Naive B cell (primary cell): ENCODE data around the gene ANKH. TPM values are rescaled to one million over a fixed set of nuclear protein-coding genes. Genes with fewer than 3 reads are reported as not detected.

Experiments
- ATAC-seq, 2 donors: fragments of 150-1000 bp; cut with Tn5 transposase; 2 replicates each; pipeline ENCODE4 v1.10.0; 2021; ENCODE audit warnings: low read depth in 2 of 2, mild to moderate bottlenecking in 2 of 2, moderate library complexity in 2 of 2
- DNase-seq: peaks from one replicate; pipeline ENCODE4 v3.0.0; 2022
- H3K27ac Mint-ChIP-seq, 6 donors: one replicate each; pipeline ENCODE4 v1.8.0; 2020 to 2022; ENCODE audit warnings: mild to moderate bottlenecking in 6 of 6, mixed read lengths in 6 of 6, moderate library complexity in 5 of 6, inconsistent platforms in 2 of 6
- H3K27me3 Mint-ChIP-seq, 3 donors: one replicate each; pipeline ENCODE4 v1.8.0; 2021 to 2022; ENCODE audit warnings: mixed read lengths in 3 of 3, mild to moderate bottlenecking in 1 of 3
- H3K36me3 Mint-ChIP-seq, 2 donors: one replicate each; pipeline ENCODE4 v1.8.0; 2020 to 2022; ENCODE audit warnings: mixed read lengths in 2 of 2, inconsistent platforms in 1 of 2, mild to moderate bottlenecking in 1 of 2
- H3K4me1 Mint-ChIP-seq, 3 donors: one replicate each; pipeline ENCODE4 v1.8.0; 2020 to 2022; ENCODE audit warnings: mixed read lengths in 3 of 3, inconsistent platforms in 1 of 3, mild to moderate bottlenecking in 1 of 3, moderate library complexity in 1 of 3
- H3K4me3 Mint-ChIP-seq, 8 donors: one replicate each; pipeline ENCODE4 v1.8.0; 2020 to 2022; ENCODE audit warnings: mild to moderate bottlenecking in 8 of 8, mixed read lengths in 8 of 8, moderate library complexity in 8 of 8, inconsistent platforms in 2 of 8
- H3K9me3 Mint-ChIP-seq, 7 donors: one replicate each; pipeline ENCODE4 v1.8.0; 2020 to 2022; ENCODE audit warnings: mixed read lengths in 7 of 7, mild to moderate bottlenecking in 5 of 7, inconsistent platforms in 2 of 7, moderate library complexity in 1 of 7
- polyA plus RNA-seq, 6 donors: library from polyadenylated mRNA; unstranded; fragments of 300-500 nt; fragmentation: Illumina TruSeq; gene quantifications; one replicate each; pipeline ENCODE4 v1.2.3, GENCODE V29; 2021; ENCODE audit warnings: low read depth in 6 of 6

The ANKH gene
- polyA plus RNA-seq, 6 donors from 2014 or later = 7.4 to 14.7 (median 11.8) TPM

GRCh38 chr5:14686517-14686916 lies 185.1 kb downstream of the ANKH start:
- Mint-ChIP-seq H3K27me3 (no peaks in the 10 kb centered on the region), H3K27ac (no peak overlapping the region), H3K4me1 (peaks cover 6 to 14% (median 8%) of the 10 kb centered on the region in 3 donors), H3K9me3 (peaks cover 0 to 5% (median 0%) of the 10 kb centered on the region in 7 donors), H3K36me3 (peaks cover 22 to 44% of the 10 kb centered on the region in 2 donors), H3K4me3 (no peak overlapping the region)
- ATAC-seq (no peak), DNase-seq (no peak)

GRCh38 chr5:14685757-14686156 lies 185.8 kb downstream of the ANKH start:
- Mint-ChIP-seq H3K27me3 (no peaks in the 10 kb centered on the region), H3K27ac (peak overlapping the region in 2 of 6 donors; percentile 52 to 84), H3K36me3 (peaks cover 15 to 42% of the 10 kb centered on the region in 2 donors), H3K4me1 (peaks cover 6 to 14% (median 8%) of the 10 kb centered on the region in 3 donors), H3K9me3 (peaks cover 0 to 5% (median 0%) of the 10 kb centered on the region in 7 donors), H3K4me3 (peak overlapping the region in 3 of 8 donors; percentile 21 to 60 (median 53))
- ATAC-seq = peak; percentile 81 to 90
- DNase-seq = peak; percentile 39

GRCh38 chr5:14684757-14685156 lies 186.8 kb downstream of the ANKH start:
- peaks cover 0 to 5% (median 0%) of the 10 kb centered on the region in 7 donors for H3K9me3 Mint-ChIP-seq
- ATAC-seq (no peak), DNase-seq (no peak)
- peak overlapping the region in 2 of 6 donors; percentile 43 to 47 for H3K27ac Mint-ChIP-seq
- H3K4me3 Mint-ChIP-seq = no peak overlapping the region
- H3K4me1 Mint-ChIP-seq = peaks cover 11 to 20% (median 11%) of the 10 kb centered on the region in 3 donors
- H3K27me3 Mint-ChIP-seq = no peaks in the 10 kb centered on the region
- H3K36me3 Mint-ChIP-seq = peaks cover 11 to 32% of the 10 kb centered on the region in 2 donors

GRCh38 chr5:14683906-14684455 lies 187.6 kb downstream of the ANKH start:
- no peak overlapping the region for H3K4me3 Mint-ChIP-seq
- peaks cover 11 to 24% (median 14%) of the 10 kb centered on the region in 3 donors for H3K4me1 Mint-ChIP-seq
- H3K27me3 Mint-ChIP-seq = no peaks in the 10 kb centered on the region
- DNase-seq = no peak
- H3K36me3 Mint-ChIP-seq = peaks cover 7 to 26% of the 10 kb centered on the region in 2 donors
- H3K27ac Mint-ChIP-seq = peak overlapping the region in 1 of 6 donors; percentile 75
- no peak for ATAC-seq
- no peaks in the 10 kb centered on the region for H3K9me3 Mint-ChIP-seq

GRCh38 chr5:14681236-14681752 lies 190.3 kb downstream of the ANKH start:
- no peak overlapping the region for H3K4me3 Mint-ChIP-seq
- DNase-seq = no peak
- H3K27me3 Mint-ChIP-seq = no peaks in the 10 kb centered on the region
- H3K27ac Mint-ChIP-seq = peak overlapping the region in 2 of 6 donors; percentile 33 to 62
- no peak for ATAC-seq
- peaks cover 28 to 50% (median 29%) of the 10 kb centered on the region in 3 donors for H3K4me1 Mint-ChIP-seq
- no peaks in the 10 kb centered on the region for H3K9me3 Mint-ChIP-seq
- H3K36me3 Mint-ChIP-seq = peaks cover 7 to 20% of the 10 kb centered on the region in 2 donors

- peak overlapping the region in 1 of 6 donors; percentile 26 for H3K27ac Mint-ChIP-seq
- ATAC-seq = no peak
- H3K9me3 Mint-ChIP-seq = no peaks in the 10 kb centered on the region
- H3K4me3 Mint-ChIP-seq = no peak overlapping the region
- peaks cover 7 to 20% of the 10 kb centered on the region in 2 donors for H3K36me3 Mint-ChIP-seq
- DNase-seq = no peak
- no peaks in the 10 kb centered on the region for H3K27me3 Mint-ChIP-seq
- peaks cover 33 to 52% (median 37%) of the 10 kb centered on the region in 3 donors for H3K4me1 Mint-ChIP-seq
Observed at GRCh38 chr5:14679595-14679994, 192.0 kb downstream of the ANKH start.

GRCh38 chr5:14678773-14679334 lies 192.7 kb downstream of the ANKH start:
- peak; percentile 2 to 26 for ATAC-seq
- H3K4me3 Mint-ChIP-seq = peak overlapping the region in 1 of 8 donors; percentile 16

GRCh38 chr5:14676320-14676719 lies 195.3 kb downstream of the ANKH start:
- Mint-ChIP-seq H3K27me3 (no peaks in the 10 kb centered on the region), H3K36me3 (peaks cover 10 to 15% of the 10 kb centered on the region in 2 donors), H3K9me3 (no peaks in the 10 kb centered on the region)

More at GRCh38 chr5:14678773-14679334, 192.7 kb downstream of the ANKH start:
- H3K9me3 Mint-ChIP-seq = no peaks in the 10 kb centered on the region
- H3K4me1 Mint-ChIP-seq = peaks cover 39 to 57% (median 44%) of the 10 kb centered on the region in 3 donors
- H3K36me3 Mint-ChIP-seq = peaks cover 11 to 20% of the 10 kb centered on the region in 2 donors
- H3K27ac Mint-ChIP-seq = peak overlapping the region in 4 of 6 donors; percentile 26 to 74 (median 35)
- no peak for DNase-seq
- no peaks in the 10 kb centered on the region for H3K27me3 Mint-ChIP-seq

GRCh38 chr5:14675865-14676300 lies 195.7 kb downstream of the ANKH start:
- H3K27ac Mint-ChIP-seq = peak overlapping the region; percentile 26 to 95 (median 86)
- DNase-seq = peak; percentile 64
- peaks cover 6 to 15% of the 10 kb centered on the region in 2 donors for H3K36me3 Mint-ChIP-seq

More at GRCh38 chr5:14676320-14676719, 195.3 kb downstream of the ANKH start:
- DNase-seq (no peak), ATAC-seq (peak; percentile 33 to 42)
- Mint-ChIP-seq H3K27ac (peak overlapping the region; percentile 26 to 95 (median 86)), H3K4me1 (peaks cover 58 to 77% (median 69%) of the 10 kb centered on the region in 3 donors), H3K4me3 (peak overlapping the region; percentile 76 to 91 (median 84))

GRCh38 chr5:14674983-14675854 lies 196.4 kb downstream of the ANKH start:
- peaks cover 63 to 80% (median 73%) of the 10 kb centered on the region in 3 donors for H3K4me1 Mint-ChIP-seq
- peak overlapping the region in 5 of 6 donors; percentile 26 to 95 (median 84) for H3K27ac Mint-ChIP-seq
- no peaks in the 10 kb centered on the region for H3K9me3 Mint-ChIP-seq
- ATAC-seq (no peak), DNase-seq (no peak)
- H3K27me3 Mint-ChIP-seq = no peaks in the 10 kb centered on the region
- H3K4me3 Mint-ChIP-seq = peak overlapping the region in 7 of 8 donors; percentile 76 to 91 (median 84)
- peaks cover 6 to 12% of the 10 kb centered on the region in 2 donors for H3K36me3 Mint-ChIP-seq

More at GRCh38 chr5:14675865-14676300, 195.7 kb downstream of the ANKH start:
- no peaks in the 10 kb centered on the region for H3K27me3 Mint-ChIP-seq
- peaks cover 63 to 81% (median 74%) of the 10 kb centered on the region in 3 donors for H3K4me1 Mint-ChIP-seq
- peak overlapping the region; percentile 76 to 91 (median 84) for H3K4me3 Mint-ChIP-seq
- peak; percentile 76 to 80 for ATAC-seq
- no peaks in the 10 kb centered on the region for H3K9me3 Mint-ChIP-seq

GRCh38 chr5:14673443-14673842 lies 198.1 kb downstream of the ANKH start:
- Mint-ChIP-seq H3K36me3 (peaks cover 6 to 9% of the 10 kb centered on the region in 2 donors), H3K4me3 (peak overlapping the region in 1 of 8 donors; percentile 29), H3K27ac (peak overlapping the region in 1 of 6 donors; percentile 51)

GRCh38 chr5:14672484-14673394 lies 198.8 kb downstream of the ANKH start:
- Mint-ChIP-seq H3K4me1 (peaks cover 62 to 81% (median 67%) of the 10 kb centered on the region in 3 donors), H3K27me3 (no peaks in the 10 kb centered on the region), H3K9me3 (no peaks in the 10 kb centered on the region), H3K36me3 (peaks cover 0 to 9% of the 10 kb centered on the region in 2 donors), H3K27ac (peak overlapping the region in 2 of 6 donors; percentile 75 to 91), H3K4me3 (peak overlapping the region in 4 of 8 donors; percentile 1 to 61 (median 36))
- DNase-seq (no peak), ATAC-seq (no peak)

More at GRCh38 chr5:14673443-14673842, 198.1 kb downstream of the ANKH start:
- peaks cover 62 to 81% (median 67%) of the 10 kb centered on the region in 3 donors for H3K4me1 Mint-ChIP-seq
- H3K9me3 Mint-ChIP-seq = no peaks in the 10 kb centered on the region
- H3K27me3 Mint-ChIP-seq = no peaks in the 10 kb centered on the region
- no peak for DNase-seq
- ATAC-seq = no peak
